RKO (cell line): Measurements from ENCODE around the gene PBLD.
"Not testable (repeated sequence)": the region's sequence is repeated elsewhere in the genome, so short reads cannot be mapped to it uniquely, and the experiment has no call there.

Experiments
- DNase-seq: peaks from one replicate; pipeline ENCODE4 v3.0.0-alpha.2; 2016; ENCODE audit warnings: low spot score

Gene PBLD

DNA sequence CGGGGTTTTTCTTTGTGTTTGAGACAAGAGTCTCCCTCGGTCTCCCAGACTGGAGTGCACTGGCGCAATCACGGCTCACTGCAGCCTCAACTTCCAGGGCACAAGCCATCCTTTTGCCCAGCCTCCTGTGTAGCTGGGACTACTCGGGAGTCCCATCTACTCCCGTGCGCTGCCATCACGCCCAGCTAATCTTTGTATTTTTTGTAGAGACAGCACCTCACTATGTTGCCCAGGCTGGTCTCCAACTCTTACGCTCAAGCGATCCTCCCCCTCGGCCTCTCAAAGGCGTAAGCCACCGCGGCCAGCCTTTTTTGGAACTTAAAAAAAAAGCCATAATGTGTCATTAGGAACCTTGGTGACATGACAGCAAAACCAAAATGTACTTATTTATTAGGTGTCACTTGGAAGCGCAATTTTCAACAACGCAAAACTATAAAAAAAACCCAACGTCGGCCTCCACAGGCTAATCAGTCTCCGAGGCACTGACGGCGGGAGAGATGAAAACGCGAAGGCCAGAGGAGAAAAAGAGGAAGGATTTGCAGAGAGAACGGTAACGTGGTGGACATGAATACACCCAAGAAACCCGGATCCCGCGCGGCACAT, 1.8 kb downstream of the PBLD start:
- no peak for DNase-seq

- DNase-seq: no peak
These were observed 3.2 kb downstream of the PBLD start for GRCh38 chr10:68329506-68329861.

DNA sequence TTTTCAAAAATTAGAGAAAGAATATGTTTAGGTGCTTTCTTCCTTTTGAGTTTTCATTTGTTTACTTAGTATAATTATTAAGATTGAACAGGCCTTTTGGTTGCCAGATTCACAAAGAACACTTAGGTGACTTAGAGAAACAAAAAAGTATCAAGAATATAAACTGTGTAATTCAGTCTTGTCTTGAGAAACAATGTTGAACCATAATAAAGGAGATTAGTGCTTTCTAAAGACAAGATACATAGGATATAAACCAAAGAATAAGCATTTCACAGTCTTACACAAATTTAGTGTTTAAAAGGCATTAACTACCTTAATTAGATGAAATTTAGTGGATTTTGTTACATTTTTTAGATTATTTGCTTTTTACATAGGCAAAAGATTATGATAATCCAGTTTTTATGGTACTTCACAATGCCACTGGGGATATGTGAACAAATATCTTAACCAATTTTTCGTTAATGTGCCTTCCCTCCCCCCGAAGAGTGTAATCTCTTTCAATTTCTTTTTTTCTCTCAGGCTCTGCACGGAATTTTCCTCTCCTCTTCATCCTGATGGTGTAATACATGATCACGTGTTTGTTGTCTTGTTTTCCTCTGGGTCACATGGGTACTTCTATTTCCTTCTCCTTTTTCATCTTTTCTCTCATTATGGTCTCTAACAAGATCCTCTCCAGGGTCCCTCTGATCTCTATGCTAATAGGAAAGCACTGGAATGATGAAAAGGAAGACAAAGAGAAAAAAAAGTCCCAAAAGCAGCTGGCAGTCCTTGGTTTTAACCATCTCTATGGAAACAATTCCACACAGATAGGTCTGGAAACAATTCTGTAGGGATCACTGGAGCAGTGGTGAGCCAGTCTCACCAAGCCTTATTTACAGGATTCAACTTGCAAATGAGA, 4.6 kb downstream of the PBLD start:
- no peak for DNase-seq

DNA sequence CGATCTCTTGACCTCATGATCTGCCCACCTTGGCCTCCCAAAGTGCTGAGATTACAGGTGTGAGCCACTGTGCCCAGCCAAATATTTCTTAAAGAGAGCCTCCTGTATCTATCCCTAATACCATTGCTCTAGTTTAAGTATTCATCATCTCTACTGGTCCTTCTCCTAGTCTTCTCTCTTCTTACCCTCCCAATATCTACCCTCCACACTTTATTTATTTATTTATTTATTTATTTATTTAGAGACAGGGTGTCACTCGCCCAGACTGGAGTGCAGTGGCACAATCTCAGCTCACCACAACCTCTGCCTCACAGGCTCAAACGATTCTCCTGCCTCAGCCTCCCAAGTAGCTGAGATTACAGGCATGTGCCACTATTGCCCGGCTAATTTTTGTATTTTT, 8.3 kb downstream of the PBLD start:
- DNase-seq: not testable (repeated sequence)

DNA sequence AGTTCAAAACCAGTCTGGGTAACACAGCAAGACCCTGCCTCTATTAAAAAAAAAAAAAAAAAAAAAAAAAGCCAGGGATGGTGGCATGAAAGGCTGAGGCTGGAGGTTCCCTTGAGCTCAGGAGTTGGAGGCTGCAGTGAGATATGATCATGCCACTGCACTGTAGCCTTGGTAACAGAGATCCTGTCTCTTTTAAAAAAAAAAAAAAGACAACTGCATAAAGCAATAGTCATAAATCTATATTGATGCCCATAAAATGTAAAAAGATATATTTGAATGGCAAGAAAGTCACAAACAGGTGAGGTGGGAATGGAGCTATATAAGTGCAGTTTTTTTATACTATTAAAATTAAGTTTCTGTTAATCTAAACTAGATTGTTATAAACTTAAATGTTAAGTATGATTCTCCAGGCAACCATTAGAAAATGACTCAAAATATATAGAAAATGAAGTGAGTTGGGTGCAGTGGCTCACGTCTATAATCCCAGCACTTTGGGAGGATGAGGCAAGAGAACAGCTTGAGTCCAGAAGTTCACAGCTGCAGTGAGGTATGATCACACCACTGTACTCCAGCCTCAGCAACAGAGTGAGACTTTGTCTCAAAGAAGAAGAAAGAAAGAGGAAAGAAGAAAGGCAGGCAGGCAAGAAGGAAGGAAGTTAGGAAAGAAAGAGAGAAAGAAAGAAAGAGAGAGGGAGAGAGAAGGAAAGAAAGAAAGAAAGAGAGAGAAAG, 14.2 kb downstream of the PBLD start:
- DNase-seq: no peak

- DNase-seq: no peak
These were observed 17.1 kb downstream of the PBLD start for GRCh38 chr10:68315582-68315981.

- not testable (repeated sequence) for DNase-seq
These were observed 17.8 kb downstream of the PBLD start for GRCh38 chr10:68314930-68315329.

DNA sequence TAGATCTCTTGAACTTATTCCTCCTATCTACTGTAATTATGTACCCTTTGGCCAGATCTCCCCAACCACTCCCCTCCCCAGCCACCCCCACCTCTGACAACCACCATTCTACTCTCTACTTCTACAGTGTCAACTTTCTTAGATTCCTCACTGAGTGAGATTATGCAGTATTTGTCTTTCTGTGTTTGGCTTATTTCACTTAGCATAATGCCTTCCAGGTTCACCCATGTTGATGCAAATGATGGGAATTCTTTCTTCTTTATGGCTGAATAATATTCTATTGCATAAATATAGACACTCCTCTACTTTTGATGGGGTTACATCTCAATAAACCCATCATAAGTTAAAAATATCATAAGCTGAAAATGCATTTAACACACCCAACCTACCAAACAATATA, 22.2 kb downstream of the PBLD start:
- DNase-seq: no peak

DNA sequence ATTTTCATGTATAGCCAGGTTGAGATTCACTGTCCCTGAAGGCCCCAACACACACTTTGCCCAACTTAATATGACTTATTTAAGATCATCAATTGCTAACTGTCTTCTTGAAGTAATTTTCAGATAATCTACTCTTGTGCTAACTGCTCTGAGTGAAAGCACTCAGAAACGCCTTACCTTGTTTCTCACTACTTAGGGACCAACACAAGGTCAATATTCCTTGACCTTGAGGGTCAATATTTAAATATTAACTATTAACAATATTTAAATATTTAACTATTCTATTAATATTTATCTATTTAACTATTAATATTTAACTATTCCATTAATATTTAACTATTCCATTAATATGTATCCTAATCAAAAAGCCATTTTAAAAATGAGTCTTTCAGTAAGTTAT, 26.9 kb downstream of the PBLD start:
- DNase-seq: no peak

- DNase-seq: no peak
These were observed 28.8 kb downstream of the PBLD start for GRCh38 chr10:68303849-68304412.

GRCh38 chr10:68302871-68303270, 29.9 kb downstream of the PBLD start:
- DNase-seq: no peak

GRCh38 chr10:68302503-68302823, 30.3 kb downstream of the PBLD start:
- DNase-seq: no peak

- DNase-seq: peak; percentile 76
These were observed 30.8 kb downstream of the PBLD start for GRCh38 chr10:68301790-68302502.

- DNase-seq: no peak
These were observed 31.4 kb downstream of the PBLD start for GRCh38 chr10:68301301-68301700.

- DNase-seq: no peak
These were observed 35.7 kb downstream of the PBLD start for GRCh38 chr10:68296843-68297663.

DNA sequence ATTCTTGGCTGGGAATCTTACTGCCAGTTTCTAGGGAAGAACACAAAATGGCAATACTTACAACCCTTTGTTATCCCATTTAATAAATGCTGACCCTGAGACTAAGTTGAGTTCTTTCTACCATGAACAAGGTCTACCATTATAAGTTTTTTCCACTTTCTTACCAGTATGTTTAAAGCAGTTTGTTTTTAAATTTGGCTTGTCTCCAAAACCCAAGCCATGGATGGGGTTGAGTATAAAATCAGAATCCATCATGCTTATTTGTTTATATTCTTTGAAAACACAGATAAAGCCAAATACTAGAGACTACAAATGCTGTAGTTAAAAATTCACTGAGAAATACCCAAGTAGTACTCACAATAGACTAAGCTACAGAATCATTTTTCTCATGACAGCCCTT, 42.0 kb downstream of the PBLD start:
- no peak for DNase-seq

GRCh38 chr10:68288717-68289116, 44.0 kb downstream of the PBLD start:
- no peak for DNase-seq

- DNase-seq: no peak
These were observed 48.4 kb downstream of the PBLD start for GRCh38 chr10:68284062-68285001.

GRCh38 chr10:68280758-68281157, 52.0 kb downstream of the PBLD start:
- DNase-seq: no peak
